SK-N-SH (cell line): Measurements from ENCODE around the gene ZCCHC2. TPM values are rescaled to one million over a fixed set of nuclear protein-coding genes. Genes with fewer than 3 reads are reported as not detected.

Experiments
- CTCF ChIA-PET: fragments of 300-600, 350-600 bp; formaldehyde crosslinking; extraction: SDS; loops from one replicate; lab custom pipeline; 2021; lab: Yijun Ruan, JAX
- POLR2A ChIA-PET: fragments of 350-600 bp; sonication (Branson Sonifier 250); formaldehyde crosslinking; extraction: SDS; loops from one replicate; lab custom pipeline; 2020; ENCODE audit warnings: antibody characterized with exemption, inconsistent platforms; lab: Yijun Ruan, JAX
- DNase-seq: peaks from one replicate; pipeline ENCODE4 v3.0.0; 2012
- H2AFZ ChIP-seq: fragments of 200-600 bp; sonication (generic); 2 replicates; pipeline ENCODE4 v1.8.1; 2016; ENCODE audit warnings: antibody characterized with exemption, mild to moderate bottlenecking, low read depth
- H3F3A ChIP-seq: fragments of 200-600 bp; sonication (generic); replicated peaks from 2 replicates; pipeline ENCODE3; 2016; ENCODE audit warnings: antibody characterized with exemption, mild to moderate bottlenecking; ENCODE audit not compliant: insufficient read depth
- H3K27ac ChIP-seq, 2 experiments: fragments of 200-500 bp in 1 of 2; fragments of 200-600 bp in 1 of 2; sonication (Bioruptor generic) in 1 of 2; sonication (generic), shearing (Covaris generic) in 1 of 2; 2 replicates each; pipeline versions ENCODE4 v1.5.1 to v1.6.1; 2014 to 2016; ENCODE audit warnings: low read depth in 2 of 2, inconsistent platforms in 1 of 2, low read length in 1 of 2, mild to moderate bottlenecking in 1 of 2, mixed read lengths in 1 of 2
- H3K27me3 ChIP-seq: fragments of 200-600 bp; sonication (generic), shearing (Covaris generic); 2 replicates; pipeline ENCODE4 v1.6.1; 2016; ENCODE audit warnings: mixed run types; ENCODE audit not compliant: insufficient read depth
- H3K36me3 ChIP-seq, 2 experiments: fragments of 200-500 bp in 1 of 2; fragments of 200-600 bp in 1 of 2; sonication (Bioruptor generic) in 1 of 2; sonication (generic) in 1 of 2; replicated peaks in 1 of 2; 2 replicates each; pipeline versions ENCODE3 to v1.5.1; 2014 to 2016; ENCODE audit warnings: low read length in 1 of 2, mild to moderate bottlenecking in 1 of 2; ENCODE audit not compliant: insufficient read depth in 2 of 2, control insufficient read depth in 1 of 2
- H3K4me1 ChIP-seq, 2 experiments: fragments of 200-500 bp in 1 of 2; fragments of 200-600 bp in 1 of 2; sonication (Bioruptor generic) in 1 of 2; sonication (generic), shearing (Covaris generic) in 1 of 2; 2 replicates each; pipeline versions ENCODE4 v1.5.1 to v1.6.1; 2014 to 2016; ENCODE audit warnings: low read depth in 1 of 2, low read length in 1 of 2, mixed run types in 1 of 2; ENCODE audit not compliant: insufficient read depth in 2 of 2, control insufficient read depth in 1 of 2
- H3K4me2 ChIP-seq: fragments of 200-600 bp; sonication (generic), shearing (Covaris generic); 2 replicates; pipeline ENCODE4 v1.6.1; 2017; ENCODE audit warnings: mixed run types
- H3K4me3 ChIP-seq, 2 experiments: fragments of 200-500 bp in 1 of 2; fragments of 200-600 bp in 1 of 2; sonication (Bioruptor generic) in 1 of 2; sonication (generic), shearing (Covaris generic) in 1 of 2; 2 replicates each; pipeline versions ENCODE4 v1.5.1 to v1.8.1; 2014 to 2016; ENCODE audit warnings: low read depth in 2 of 2, inconsistent platforms in 1 of 2, low read length in 1 of 2, mild to moderate bottlenecking in 1 of 2, mixed read lengths in 1 of 2, moderate library complexity in 1 of 2
- H3K79me2 ChIP-seq: fragments of 200-600 bp; sonication (generic); 2 replicates; pipeline ENCODE4 v1.8.1; 2017; ENCODE audit warnings: mild to moderate bottlenecking; ENCODE audit not compliant: insufficient read depth
- H3K9ac ChIP-seq: fragments of 200-600 bp; sonication (generic); 2 replicates; pipeline ENCODE4 v1.6.1; 2017; ENCODE audit warnings: mixed run types
- H3K9me2 ChIP-seq: fragments of 200-600 bp; sonication (generic); 2 replicates; pipeline ENCODE4 v1.6.1; 2017; ENCODE audit warnings: mixed run types
- H3K9me3 ChIP-seq: fragments of 200-600 bp; sonication (generic); 2 replicates; pipeline ENCODE4 v1.6.1; 2017; ENCODE audit warnings: mixed run types, mild to moderate bottlenecking, moderate library complexity
- H4K20me1 ChIP-seq: fragments of 200-600 bp; sonication (generic); 2 replicates; pipeline ENCODE4 v1.6.1; 2017; ENCODE audit warnings: mild to moderate bottlenecking, mixed run types; ENCODE audit not compliant: insufficient read depth
- CHD2 ChIP-seq: fragments of 150-350 bp; IDR thresholded peaks from 2 replicates; pipeline ENCODE4 v1.6.1; 2018; ENCODE audit warnings: low read length; ENCODE audit not compliant: partially characterized antibody
- ELF1 ChIP-seq: IDR thresholded peaks from 2 replicates; pipeline ENCODE4 v1.4.0; 2012
- EZH2phosphoT487 ChIP-seq: fragments of 200-600 bp; sonication (generic); IDR thresholded peaks from 2 replicates; pipeline ENCODE4 v1.6.1; 2017; ENCODE audit warnings: low read depth, mixed run types, mild to moderate bottlenecking, antibody characterized with exemption, moderate library complexity, borderline replicate concordance
- FOXM1 ChIP-seq: IDR thresholded peaks from 2 replicates; pipeline ENCODE4 v1.4.0; 2012; ENCODE audit warnings: low read depth, mild to moderate bottlenecking
- MEF2A ChIP-seq: IDR thresholded peaks from 2 replicates; pipeline ENCODE4 v1.4.0; 2012; ENCODE audit warnings: low read depth, borderline replicate concordance
- NFIC ChIP-seq: IDR thresholded peaks from 2 replicates; pipeline ENCODE4 v1.4.0; 2012; ENCODE audit warnings: borderline replicate concordance
- POLR2AphosphoS5 ChIP-seq: IDR thresholded peaks from 2 replicates; pipeline ENCODE4 v1.6.1; 2012; ENCODE audit warnings: low read depth, low read length
- RAD21 ChIP-seq: IDR thresholded peaks from 2 replicates; pipeline ENCODE4 v1.6.1; 2012; ENCODE audit warnings: mild to moderate bottlenecking, low read length
- RXRA ChIP-seq: IDR thresholded peaks from 2 replicates; pipeline ENCODE4 v1.4.0; 2012; ENCODE audit warnings: low read depth, mild to moderate bottlenecking, borderline replicate concordance
- SIN3A ChIP-seq: IDR thresholded peaks from 2 replicates; pipeline ENCODE4 v1.6.1; 2012; ENCODE audit warnings: low read depth, mild to moderate bottlenecking, low read length, moderate library complexity, borderline replicate concordance
- SMC3 ChIP-seq: IDR thresholded peaks from 2 replicates; pipeline ENCODE4 v1.6.1; 2012; ENCODE audit warnings: low read depth, low read length, improper control_type of control experiment
- TAF1 ChIP-seq: IDR thresholded peaks from 2 replicates; pipeline ENCODE4 v1.6.1; 2012; ENCODE audit warnings: low read depth, mild to moderate bottlenecking, low read length, moderate library complexity, borderline replicate concordance
- WGBS: methylation state at CpG from one replicate; pipeline ENCODE4 v1.1.6; 2017; ENCODE audit warnings: low lambda C conversion rate; 5-methylcytosine and 5-hydroxymethylcytosine counted together
- polyA plus RNA-seq, 3 experiments: library from polyadenylated mRNA; depleted of rRNA; stranded (reverse); fragments of >200 nt; gene quantifications; 2 replicates each; pipeline ENCODE4 v1.2.3, GENCODE V29; 2012
- TF ChIP-seq, protein P1 (sequence below): IDR thresholded peaks from 2 replicates; pipeline ENCODE4 v1.6.1; 2012; ENCODE audit warnings: mild to moderate bottlenecking, low read depth, low read length, moderate library complexity
- TF ChIP-seq, protein P2 (sequence below): IDR thresholded peaks from 2 replicates; pipeline ENCODE4 v1.4.0; 2012; ENCODE audit warnings: low read depth, borderline replicate concordance
- TF ChIP-seq, protein P3 (sequence below): IDR thresholded peaks from 2 replicates; pipeline ENCODE4 v1.4.0; 2012; ENCODE audit warnings: low read depth
- TF ChIP-seq, protein P4 (sequence below): IDR thresholded peaks from 2 replicates; pipeline ENCODE4 v1.4.0; 2012; ENCODE audit warnings: low read depth, borderline replicate concordance

Gene ZCCHC2
- polyA plus RNA-seq, 1 of the 3 experiments (the other 2 are of a cell fraction), result 7.3 TPM

DNA sequence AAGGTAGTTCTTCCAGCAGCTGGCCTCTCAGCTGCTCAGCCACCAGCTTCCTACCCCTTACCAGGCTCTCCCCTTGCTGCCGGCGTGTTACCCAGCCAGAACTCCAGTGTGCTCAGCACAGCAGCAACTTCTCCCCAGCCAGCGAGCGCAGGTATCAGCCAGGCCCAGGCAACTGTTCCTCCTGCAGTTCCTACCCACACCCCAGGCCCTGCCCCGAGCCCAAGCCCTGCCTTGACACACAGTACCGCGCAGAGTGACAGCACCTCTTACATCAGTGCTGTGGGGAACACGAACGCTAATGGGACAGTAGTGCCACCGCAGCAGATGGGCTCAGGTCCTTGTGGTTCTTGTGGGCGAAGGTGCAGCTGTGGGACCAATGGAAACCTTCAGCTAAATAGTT lies 52.0 kb downstream of the ZCCHC2 start:
- no peaks in the 10 kb centered on the region for H3K79me2 ChIP-seq
- no peak overlapping the region for H3K27ac ChIP-seq
- H3F3A ChIP-seq, result no peaks in the 10 kb centered on the region
- no peaks in the 10 kb centered on the region; a peak in 1 of 4 replicates for H3K4me1 ChIP-seq
- peaks cover 41 to 55% of the 10 kb centered on the region in 2 experiments for H3K36me3 ChIP-seq
- no peaks in the 10 kb centered on the region for H4K20me1 ChIP-seq
- H3K4me3 ChIP-seq, result no peak overlapping the region
- 96% methylated on average over 11 of the region's 11 CpGs for WGBS
- DNase-seq, result no peak
- TF ChIP-seq, protein P1, sequence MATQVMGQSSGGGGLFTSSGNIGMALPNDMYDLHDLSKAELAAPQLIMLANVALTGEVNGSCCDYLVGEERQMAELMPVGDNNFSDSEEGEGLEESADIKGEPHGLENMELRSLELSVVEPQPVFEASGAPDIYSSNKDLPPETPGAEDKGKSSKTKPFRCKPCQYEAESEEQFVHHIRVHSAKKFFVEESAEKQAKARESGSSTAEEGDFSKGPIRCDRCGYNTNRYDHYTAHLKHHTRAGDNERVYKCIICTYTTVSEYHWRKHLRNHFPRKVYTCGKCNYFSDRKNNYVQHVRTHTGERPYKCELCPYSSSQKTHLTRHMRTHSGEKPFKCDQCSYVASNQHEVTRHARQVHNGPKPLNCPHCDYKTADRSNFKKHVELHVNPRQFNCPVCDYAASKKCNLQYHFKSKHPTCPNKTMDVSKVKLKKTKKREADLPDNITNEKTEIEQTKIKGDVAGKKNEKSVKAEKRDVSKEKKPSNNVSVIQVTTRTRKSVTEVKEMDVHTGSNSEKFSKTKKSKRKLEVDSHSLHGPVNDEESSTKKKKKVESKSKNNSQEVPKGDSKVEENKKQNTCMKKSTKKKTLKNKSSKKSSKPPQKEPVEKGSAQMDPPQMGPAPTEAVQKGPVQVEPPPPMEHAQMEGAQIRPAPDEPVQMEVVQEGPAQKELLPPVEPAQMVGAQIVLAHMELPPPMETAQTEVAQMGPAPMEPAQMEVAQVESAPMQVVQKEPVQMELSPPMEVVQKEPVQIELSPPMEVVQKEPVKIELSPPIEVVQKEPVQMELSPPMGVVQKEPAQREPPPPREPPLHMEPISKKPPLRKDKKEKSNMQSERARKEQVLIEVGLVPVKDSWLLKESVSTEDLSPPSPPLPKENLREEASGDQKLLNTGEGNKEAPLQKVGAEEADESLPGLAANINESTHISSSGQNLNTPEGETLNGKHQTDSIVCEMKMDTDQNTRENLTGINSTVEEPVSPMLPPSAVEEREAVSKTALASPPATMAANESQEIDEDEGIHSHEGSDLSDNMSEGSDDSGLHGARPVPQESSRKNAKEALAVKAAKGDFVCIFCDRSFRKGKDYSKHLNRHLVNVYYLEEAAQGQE, result no peak
- TF ChIP-seq, protein P2, sequence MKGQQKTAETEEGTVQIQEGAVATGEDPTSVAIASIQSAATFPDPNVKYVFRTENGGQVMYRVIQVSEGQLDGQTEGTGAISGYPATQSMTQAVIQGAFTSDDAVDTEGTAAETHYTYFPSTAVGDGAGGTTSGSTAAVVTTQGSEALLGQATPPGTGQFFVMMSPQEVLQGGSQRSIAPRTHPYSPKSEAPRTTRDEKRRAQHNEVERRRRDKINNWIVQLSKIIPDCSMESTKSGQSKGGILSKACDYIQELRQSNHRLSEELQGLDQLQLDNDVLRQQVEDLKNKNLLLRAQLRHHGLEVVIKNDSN, result no peak
- TF ChIP-seq EZH2phosphoT487 (no peak), CHD2 (no peak), FOXM1 (no peak), SIN3A (no peak), RAD21 (no peak), TAF1 (no peak), POLR2AphosphoS5 (no peak), RXRA (no peak), MEF2A (no peak), SMC3 (no peak), ELF1 (no peak), NFIC (no peak)
- TF ChIP-seq, protein P3, sequence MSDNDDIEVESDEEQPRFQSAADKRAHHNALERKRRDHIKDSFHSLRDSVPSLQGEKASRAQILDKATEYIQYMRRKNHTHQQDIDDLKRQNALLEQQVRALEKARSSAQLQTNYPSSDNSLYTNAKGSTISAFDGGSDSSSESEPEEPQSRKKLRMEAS, result no peak
- TF ChIP-seq, protein P4, sequence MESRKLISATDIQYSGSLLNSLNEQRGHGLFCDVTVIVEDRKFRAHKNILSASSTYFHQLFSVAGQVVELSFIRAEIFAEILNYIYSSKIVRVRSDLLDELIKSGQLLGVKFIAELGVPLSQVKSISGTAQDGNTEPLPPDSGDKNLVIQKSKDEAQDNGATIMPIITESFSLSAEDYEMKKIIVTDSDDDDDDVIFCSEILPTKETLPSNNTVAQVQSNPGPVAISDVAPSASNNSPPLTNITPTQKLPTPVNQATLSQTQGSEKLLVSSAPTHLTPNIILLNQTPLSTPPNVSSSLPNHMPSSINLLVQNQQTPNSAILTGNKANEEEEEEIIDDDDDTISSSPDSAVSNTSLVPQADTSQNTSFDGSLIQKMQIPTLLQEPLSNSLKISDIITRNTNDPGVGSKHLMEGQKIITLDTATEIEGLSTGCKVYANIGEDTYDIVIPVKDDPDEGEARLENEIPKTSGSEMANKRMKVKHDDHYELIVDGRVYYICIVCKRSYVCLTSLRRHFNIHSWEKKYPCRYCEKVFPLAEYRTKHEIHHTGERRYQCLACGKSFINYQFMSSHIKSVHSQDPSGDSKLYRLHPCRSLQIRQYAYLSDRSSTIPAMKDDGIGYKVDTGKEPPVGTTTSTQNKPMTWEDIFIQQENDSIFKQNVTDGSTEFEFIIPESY, result no peak
- no peak overlapping the region for H2AFZ ChIP-seq
- POLR2A ChIA-PET, result no interaction called here
- H3K9ac ChIP-seq, result no peak overlapping the region
- H3K27me3 ChIP-seq, result no peaks in the 10 kb centered on the region
- CTCF ChIA-PET, result interaction anchor here (0.5 to 4.2 kb wide), 4 partner anchors 9 to 397 kb away, joined by 3 to 24 read pairs (median 10); no protein-coding TSS in a partner anchor
- no peaks in the 10 kb centered on the region for H3K9me2 ChIP-seq
- no peak overlapping the region for H3K4me2 ChIP-seq
- H3K9me3 ChIP-seq, result no peaks in the 10 kb centered on the region
